Panc1 (cell line): Measurements from ENCODE around the gene ECHS1. TPM values are rescaled to one million over a fixed set of nuclear protein-coding genes. Genes with fewer than 3 reads are reported as not detected.

Source experiments
- ATAC-seq: fragments of 200-7000 bp; cut with Tn5 transposase; 2 replicates; pipeline ENCODE4 v1.9.1; 2020; ENCODE audit warnings: mild to moderate bottlenecking, moderate library complexity
- BruUV-seq: library from RNA; stranded (reverse); fragments of 400-500 nt; replicated peaks from 2 replicates; lab custom pipeline; 2021; lab: Mats Ljungman, UMichigan
- CTCF ChIA-PET: fragments of 300-600 bp; sonication (Branson Sonifier 250); formaldehyde crosslinking; loops from one replicate; lab custom pipeline; 2022; ENCODE audit warnings: antibody characterized with exemption; lab: Charles Lee
- POLR2A ChIA-PET: fragments of 300-600 bp; sonication (Branson Sonifier 250); formaldehyde crosslinking; loops from one replicate; lab custom pipeline; 2022; ENCODE audit warnings: antibody characterized with exemption; lab: Charles Lee
- DNase-seq: peaks from one replicate; pipeline ENCODE4 v3.0.0-alpha.2; 2010; ENCODE audit warnings: low read depth, low spot score
- H3K27ac ChIP-seq: 2 replicates; pipeline ENCODE4 v1.5.1; 2011; ENCODE audit warnings: mild to moderate bottlenecking, low read length, inconsistent platforms
- H3K27me3 ChIP-seq: fragments of 200-500 bp; sonication (Bioruptor generic); 2 replicates; pipeline ENCODE4 v1.6.0; 2014; ENCODE audit warnings: low read length, inconsistent platforms; ENCODE audit not compliant: control insufficient read depth, insufficient read depth
- H3K36me3 ChIP-seq: fragments of 200-500 bp; sonication (Bioruptor generic); 2 replicates; pipeline ENCODE4 v1.5.1; 2014; ENCODE audit warnings: inconsistent platforms, mild to moderate bottlenecking, low read length, moderate library complexity; ENCODE audit not compliant: control insufficient read depth, insufficient read depth
- H3K4me1 ChIP-seq: 2 replicates; pipeline ENCODE4 v1.5.1; 2011; ENCODE audit warnings: inconsistent platforms, mild to moderate bottlenecking, low read length, moderate library complexity; ENCODE audit not compliant: control insufficient read depth, insufficient read depth
- H3K4me3 ChIP-seq, 2 experiments: 2 replicates each; pipeline ENCODE4 v1.5.1; 2011 to 2012; ENCODE audit warnings: low read depth in 2 of 2, low read length in 2 of 2, mild to moderate bottlenecking in 2 of 2, inconsistent platforms in 1 of 2, moderate library complexity in 1 of 2
- H3K9me3 ChIP-seq: fragments of 200-500 bp; sonication (Bioruptor generic); 2 replicates; pipeline ENCODE4 v1.5.1; 2014; ENCODE audit warnings: low read depth, mild to moderate bottlenecking, inconsistent platforms, low read length, moderate library complexity; ENCODE audit not compliant: control insufficient read depth, insufficient read depth
- CTCF ChIP-seq: fragments of 450-650 bp; IDR thresholded peaks from 2 replicates; pipeline ENCODE4 v1.5.1; 2017; ENCODE audit warnings: mild to moderate bottlenecking
- POLR2AphosphoS5 ChIP-seq: IDR thresholded peaks from 2 replicates; pipeline ENCODE4 v1.6.1; 2012; ENCODE audit warnings: mild to moderate bottlenecking, low read depth, low read length, moderate library complexity
- SIN3A ChIP-seq: IDR thresholded peaks from 2 replicates; pipeline ENCODE4 v1.6.1; 2012; ENCODE audit warnings: low read depth, mild to moderate bottlenecking, low read length, moderate library complexity, borderline replicate concordance; ENCODE audit not compliant: insufficient read depth
- TCF7L2 ChIP-seq: IDR thresholded peaks from 2 replicates; pipeline ENCODE4 v1.6.1; 2011; ENCODE audit warnings: mild to moderate bottlenecking, low read depth, low read length, inconsistent platforms
- in situ Hi-C: cut with HindIII; loops from 2 replicates; pipeline ENCODE4 v1.10.0; 2016; ENCODE audit warnings: low sequenced_read_pairs, low pct_unique_long_range_greater_than_20kb
- intact Hi-C: fragments of 100-400 bp; cut with micrococcal nuclease; formaldehyde crosslinking; loops from one replicate; pipeline ENCODE4 v1.10.0; 2022; ENCODE audit not compliant: unreplicated experiment
- total RNA-seq: library from RNA; stranded (reverse); gene quantifications from one replicate; pipeline ENCODE4 v1.2.1, GENCODE V29; 2021; ENCODE audit not compliant: unreplicated experiment
- TF ChIP-seq, protein P1 (sequence below), 2 experiments: IDR thresholded peaks; 2 replicates each; pipeline ENCODE4 v1.6.1; 2011 to 2012; ENCODE audit warnings: low read depth in 2 of 2, control low read depth in 1 of 2, low read length in 1 of 2, mild to moderate bottlenecking in 1 of 2, moderate library complexity in 1 of 2; ENCODE audit not compliant: insufficient read depth in 1 of 2

ECHS1 gene
- total RNA-seq, 1 experiment from 2014 or later = 165 TPM

- POLR2A ChIA-PET = interaction anchor here (0.6 kb wide), 1 partner anchor 38 kb away, joined by 9 read pairs; no protein-coding TSS in a partner anchor
Measured at GRCh38 chr10:133391249-133391635, 18.1 kb upstream of the ECHS1 start.

GRCh38 chr10:133390597-133391248, 17.6 kb upstream of the ECHS1 start:
- no peaks in the 10 kb centered on the region for H3K9me3 ChIP-seq
- CTCF ChIA-PET = no interaction called here
- no peaks in the 10 kb centered on the region for H3K27me3 ChIP-seq
- ATAC-seq (no peak), DNase-seq (no peak)
- POLR2A ChIA-PET = interaction anchor here (0.6 kb wide), 1 partner anchor 38 kb away, joined by 9 read pairs; no protein-coding TSS in a partner anchor
- peaks cover 13% of the 10 kb centered on the region for H3K4me1 ChIP-seq
- no peak overlapping the region for H3K4me3 ChIP-seq
- TF ChIP-seq POLR2AphosphoS5 = no peak
- H3K36me3 ChIP-seq = no peaks in the 10 kb centered on the region; the same call in 1 of the 2 replicates
- in situ Hi-C loops = no loop called here
- no peak overlapping the region for H3K27ac ChIP-seq
- no TSS peak for BruUV-seq
- intact Hi-C loops = no loop called here

More at GRCh38 chr10:133391249-133391635, 18.1 kb upstream of the ECHS1 start:
- peaks cover 13% of the 10 kb centered on the region for H3K4me1 ChIP-seq
- no TSS peak for BruUV-seq
- H3K36me3 ChIP-seq = no peaks in the 10 kb centered on the region; the same call in 1 of the 2 replicates
- H3K27me3 ChIP-seq = no peaks in the 10 kb centered on the region
- no peak for TF ChIP-seq SIN3A
- no peak for TF ChIP-seq TCF7L2
- CTCF ChIA-PET = no interaction called here
- in situ Hi-C loops = no loop called here
- no peaks in the 10 kb centered on the region for H3K9me3 ChIP-seq
- intact Hi-C loops = no loop called here
- no peak for ATAC-seq
- H3K27ac ChIP-seq = no peak overlapping the region
- DNase-seq = no peak
- no peak overlapping the region for H3K4me3 ChIP-seq

- Histone ChIP-seq H3K27me3 (no peaks in the 10 kb centered on the region), H3K4me3 (no peak overlapping the region), H3K27ac (no peak overlapping the region), H3K36me3 (no peaks in the 10 kb centered on the region), H3K9me3 (no peaks in the 10 kb centered on the region), H3K4me1 (peaks cover 4% of the 10 kb centered on the region; the same call in 1 of the 2 replicates)
- no TSS peak for BruUV-seq
- no peak for TF ChIP-seq CTCF
- TF ChIP-seq POLR2AphosphoS5 = no peak
- TF ChIP-seq TCF7L2 = no peak
- TF ChIP-seq SIN3A = no peak
- TF ChIP-seq, protein P1, sequence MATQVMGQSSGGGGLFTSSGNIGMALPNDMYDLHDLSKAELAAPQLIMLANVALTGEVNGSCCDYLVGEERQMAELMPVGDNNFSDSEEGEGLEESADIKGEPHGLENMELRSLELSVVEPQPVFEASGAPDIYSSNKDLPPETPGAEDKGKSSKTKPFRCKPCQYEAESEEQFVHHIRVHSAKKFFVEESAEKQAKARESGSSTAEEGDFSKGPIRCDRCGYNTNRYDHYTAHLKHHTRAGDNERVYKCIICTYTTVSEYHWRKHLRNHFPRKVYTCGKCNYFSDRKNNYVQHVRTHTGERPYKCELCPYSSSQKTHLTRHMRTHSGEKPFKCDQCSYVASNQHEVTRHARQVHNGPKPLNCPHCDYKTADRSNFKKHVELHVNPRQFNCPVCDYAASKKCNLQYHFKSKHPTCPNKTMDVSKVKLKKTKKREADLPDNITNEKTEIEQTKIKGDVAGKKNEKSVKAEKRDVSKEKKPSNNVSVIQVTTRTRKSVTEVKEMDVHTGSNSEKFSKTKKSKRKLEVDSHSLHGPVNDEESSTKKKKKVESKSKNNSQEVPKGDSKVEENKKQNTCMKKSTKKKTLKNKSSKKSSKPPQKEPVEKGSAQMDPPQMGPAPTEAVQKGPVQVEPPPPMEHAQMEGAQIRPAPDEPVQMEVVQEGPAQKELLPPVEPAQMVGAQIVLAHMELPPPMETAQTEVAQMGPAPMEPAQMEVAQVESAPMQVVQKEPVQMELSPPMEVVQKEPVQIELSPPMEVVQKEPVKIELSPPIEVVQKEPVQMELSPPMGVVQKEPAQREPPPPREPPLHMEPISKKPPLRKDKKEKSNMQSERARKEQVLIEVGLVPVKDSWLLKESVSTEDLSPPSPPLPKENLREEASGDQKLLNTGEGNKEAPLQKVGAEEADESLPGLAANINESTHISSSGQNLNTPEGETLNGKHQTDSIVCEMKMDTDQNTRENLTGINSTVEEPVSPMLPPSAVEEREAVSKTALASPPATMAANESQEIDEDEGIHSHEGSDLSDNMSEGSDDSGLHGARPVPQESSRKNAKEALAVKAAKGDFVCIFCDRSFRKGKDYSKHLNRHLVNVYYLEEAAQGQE (IDR thresholded peaks at IDR 0.05; ENCODE audit: insufficient read depth in 1 of 2, low read depth in 2 of 2, low read length in 1 of 2) = no peak
- in situ Hi-C loops (no loop called here), intact Hi-C loops (no loop called here)
- ATAC-seq = no peak
- no peak for DNase-seq
- ChIA-PET CTCF (no interaction called here), POLR2A (no interaction called here)
Measured at GRCh38 chr10:133388973-133389818, 16.0 kb upstream of the ECHS1 start.
